IPS-18c (cell line): ENCODE results near the gene VPS52.

Experiments
- H3K4me3 ChIP-seq: 2 replicates; pipeline ENCODE4 v1.7.0; 2013; ENCODE audit warnings: low read depth, mild to moderate bottlenecking, low read length, moderate library complexity; ENCODE audit not compliant: insufficient read depth
- H3K9me3 ChIP-seq: one replicate; pipeline ENCODE4 v1.6.1; 2013; ENCODE audit warnings: mild to moderate bottlenecking, low read length, moderate library complexity; ENCODE audit not compliant: control insufficient read depth, insufficient read depth

VPS52 gene

GRCh38 chr6:33207552-33208090, 64.1 kb downstream of the VPS52 start:
- Histone ChIP-seq H3K4me3 (peak overlapping the region; percentile 85), H3K9me3 (no peaks in the 10 kb centered on the region)

- Histone ChIP-seq H3K4me3 (peak overlapping the region; percentile 85; the same call in 1 of the 2 replicates), H3K9me3 (no peaks in the 10 kb centered on the region)
Measured at GRCh38 chr6:33206864-33207551, 64.7 kb downstream of the VPS52 start.

DNA sequence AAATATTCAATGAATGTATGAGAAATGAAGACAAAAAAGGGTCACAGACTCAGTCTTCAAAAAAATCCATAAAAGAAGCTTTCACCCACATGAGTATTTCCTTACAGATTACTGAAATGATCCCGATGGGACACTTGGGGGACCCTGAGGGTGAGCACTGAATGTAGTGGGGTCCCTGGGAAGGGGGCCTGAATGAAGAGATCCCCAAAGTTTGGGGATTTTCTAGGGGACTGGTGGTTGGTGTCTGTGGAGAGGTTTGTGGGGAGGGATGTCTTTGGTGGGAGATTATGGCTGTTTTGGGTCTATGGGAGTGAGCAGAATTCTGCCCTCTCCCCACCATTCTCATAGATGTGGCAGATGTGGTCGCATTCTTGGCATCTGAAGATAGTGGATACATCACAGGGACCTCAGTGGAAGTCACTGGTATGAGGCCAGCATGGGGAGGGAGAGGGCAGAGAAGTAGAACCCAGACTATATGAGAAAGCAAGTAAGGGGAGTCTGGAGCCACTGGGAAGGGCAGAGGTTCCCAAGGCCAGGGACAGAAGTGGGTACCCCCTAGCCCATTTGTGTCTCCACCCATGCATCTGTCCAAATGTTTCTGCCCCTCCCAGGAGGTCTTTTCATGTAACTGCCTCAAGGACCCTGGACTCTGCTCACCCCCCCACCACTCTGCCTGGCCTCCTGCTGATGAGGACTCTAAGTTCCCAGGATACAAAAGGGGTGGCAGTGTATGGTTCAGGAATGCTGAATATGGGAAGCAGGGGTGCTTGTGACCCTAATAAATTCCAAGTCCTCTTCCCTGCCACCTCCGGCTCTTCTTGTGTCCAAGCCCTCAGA, 65.4 kb downstream of the VPS52 start:
- H3K4me3 ChIP-seq: no peak overlapping the region; the same call in 1 of the 2 replicates
- H3K9me3 ChIP-seq: no peaks in the 10 kb centered on the region

DNA sequence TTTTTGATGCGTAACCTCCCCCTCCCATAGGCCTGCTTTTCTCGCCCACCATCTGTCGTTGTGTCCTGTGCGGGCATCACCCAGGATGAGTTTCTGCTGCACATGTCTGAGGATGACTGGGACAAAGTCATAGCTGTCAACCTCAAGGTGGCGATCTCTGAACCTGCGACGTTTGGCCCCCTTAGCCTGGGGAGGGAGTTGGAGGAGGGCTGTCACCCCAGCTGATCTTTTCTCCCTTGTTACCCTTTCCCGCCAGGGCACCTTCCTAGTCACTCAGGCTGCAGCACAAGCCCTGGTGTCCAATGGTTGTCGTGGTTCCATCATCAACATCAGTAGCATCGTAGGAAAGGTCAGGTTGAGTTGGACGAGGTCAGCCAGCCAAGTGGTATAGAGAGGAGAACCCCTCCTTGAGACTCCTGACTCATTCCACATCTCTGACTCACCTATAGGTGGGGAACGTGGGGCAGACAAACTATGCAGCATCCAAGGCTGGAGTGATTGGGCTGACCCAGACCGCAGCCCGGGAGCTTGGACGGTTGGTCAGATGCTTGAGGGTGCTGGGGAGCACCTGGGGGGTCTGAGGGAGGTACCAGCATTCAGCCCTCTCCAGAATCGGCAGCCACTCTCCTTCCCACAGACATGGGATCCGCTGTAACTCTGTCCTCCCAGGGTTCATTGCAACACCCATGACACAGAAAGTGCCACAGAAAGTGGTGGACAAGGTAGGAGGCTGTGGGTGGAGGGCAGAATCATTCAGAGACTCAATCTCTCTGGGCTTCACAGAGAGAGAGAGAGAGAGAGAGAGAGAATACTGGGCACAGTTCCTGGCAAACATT, 66.3 kb downstream of the VPS52 start:
- peak overlapping the region; percentile 85 for H3K4me3 ChIP-seq
- no peaks in the 10 kb centered on the region for H3K9me3 ChIP-seq

GRCh38 chr6:33204415-33205190, 67.1 kb downstream of the VPS52 start, which contains the start of gene HSD17B8:
Gene HSD17B8 (plus strand): TSS chr6:33204655. CDS start chr6:33204669, 14 bp downstream.
- peak within 1 kb of the TSS; percentile 85 for H3K4me3 ChIP-seq
- H3K9me3 ChIP-seq: no peaks in the 10 kb centered on the region

- H3K9me3 ChIP-seq: no peaks in the 10 kb centered on the region
- no peak overlapping the region; the same call in 1 of the 2 replicates for H3K4me3 ChIP-seq
Measured at GRCh38 chr6:33204165-33204414, 67.6 kb downstream of the VPS52 start.

- Histone ChIP-seq H3K4me3 (no peak overlapping the region), H3K9me3 (no peaks in the 10 kb centered on the region)
Measured at GRCh38 chr6:33203443-33204164, 68.1 kb downstream of the VPS52 start.

DNA sequence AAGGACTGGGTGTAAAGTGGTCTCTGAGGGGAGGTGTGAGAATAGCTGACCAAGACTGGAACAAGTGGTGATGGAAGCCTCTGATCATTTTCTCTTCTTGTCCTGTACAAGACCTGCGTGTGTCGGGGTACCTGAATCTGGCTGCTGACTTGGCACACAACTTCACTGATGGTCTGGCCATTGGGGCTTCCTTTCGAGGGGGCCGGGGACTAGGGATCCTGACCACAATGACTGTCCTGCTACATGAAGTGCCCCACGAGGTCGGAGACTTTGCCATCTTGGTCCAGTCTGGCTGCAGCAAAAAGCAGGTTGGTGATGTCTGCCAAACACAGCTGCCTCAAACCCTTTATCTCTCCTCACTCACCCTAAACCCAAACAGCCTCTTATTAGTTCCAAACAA, 68.9 kb downstream of the VPS52 start:
- H3K4me3 ChIP-seq: no peak overlapping the region
- H3K9me3 ChIP-seq: no peaks in the 10 kb centered on the region

GRCh38 chr6:33201935-33202334, 69.7 kb downstream of the VPS52 start:
- Histone ChIP-seq H3K9me3 (no peaks in the 10 kb centered on the region), H3K4me3 (peak overlapping the region; percentile 70)

- H3K9me3 ChIP-seq: no peaks in the 10 kb centered on the region
- H3K4me3 ChIP-seq: peak overlapping the region; percentile 70
Measured at GRCh38 chr6:33201147-33201545, 70.5 kb downstream of the VPS52 start.
